Right cardiac atrium (tissue), 5 donors: ENCODE measurements around the gene ERLEC1. TPM values are rescaled to one million over a fixed set of nuclear protein-coding genes. Genes with fewer than 3 reads are reported as not detected.
A peak's percentile ranks its signal among the peaks of the same experiment; 100 is the strongest.

Experiments used
- ATAC-seq, 2 donors: fragments of 200-7000 bp; cut with Tn5 transposase; one replicate each; pipeline versions ENCODE4 v1.8.0 to v1.9.1; 2020; ENCODE audit warnings: moderate library complexity in 2 of 2, mild to moderate bottlenecking in 1 of 2
- DNase-seq, 3 donors: peaks; one replicate each; pipeline ENCODE4 v3.0.0-alpha.2; 2020
- H3K27ac ChIP-seq: one replicate; pipeline ENCODE4 v1.5.1; 2013; ENCODE audit warnings: mild to moderate bottlenecking, low read length, control low read depth, moderate library complexity
- H3K27me3 ChIP-seq: one replicate; pipeline ENCODE4 v1.6.1; 2013; ENCODE audit not compliant: control insufficient read depth, insufficient read depth
- H3K4me1 ChIP-seq: one replicate; pipeline ENCODE4 v1.6.1; 2013; ENCODE audit warnings: low read length; ENCODE audit not compliant: control insufficient read depth, insufficient read depth
- H3K4me3 ChIP-seq: one replicate; pipeline ENCODE4 v1.5.1; 2013; ENCODE audit warnings: low read length, control low read depth
- H3K9me3 ChIP-seq: one replicate; pipeline ENCODE4 v1.6.1; 2013; ENCODE audit warnings: low read length; ENCODE audit not compliant: control insufficient read depth
- WGBS: extraction: QIAGEN DNeasy Blood & Tissue Kit; methylation state at CpG from one replicate; pipeline ENCODE4 v1.1.7; 2013; 5-methylcytosine and 5-hydroxymethylcytosine counted together
- intact Hi-C, 4 donors: fragments of 100-400 bp; cut with DNase I; formaldehyde crosslinking; loops; one replicate each; pipeline versions ENCODE4 v1.11.0 to v1.14.0; 2022 to 2023
- long read RNA-seq, 4 donors: library from polyadenylated mRNA; unstranded; transcript quantifications; one replicate each; pipeline ENCODE4 v2.0.0, GENCODE V29; 2020 to 2021
- polyA plus RNA-seq: library from polyadenylated mRNA; stranded (reverse); fragments of 200-250 nt; gene quantifications from one replicate; pipeline ENCODE4 v1.2.3, GENCODE V29; 2013
- total RNA-seq, 4 donors: library from RNA; stranded (reverse); fragmentation: NEBNext Ultra II Directional; extraction: Animal tissue kit (Norgen Biotek cat#: 25700); gene quantifications; one replicate each; pipeline ENCODE4 v1.2.1, GENCODE V29; 2021
- donor health status: healthy with polysubstance abuse.
- donor health status: DM: no; HTN: yes; CAD: no.
- donor health status: DM: no; HTN: no; CAD: no.
- donor health status: DM: no; HTN: yes; CAD: no; lungs with severe emphysema.
- donor health status: DM: yes; HTN: yes; CAD: no.

The ERLEC1 gene
- total RNA-seq (10 to 100 TPM; 39.7 to 45.8 (median 40.5) TPM), polyA plus RNA-seq (29.1 TPM)
- long read RNA-seq, donor 1, transcript ERLEC1-202 (13 exons, 2,271 nt) = minor isoform, 15 of 157 reads
- long read RNA-seq, donor 1, transcript ERLEC1-201 (14 exons, 2,433 nt) = major isoform, 115 of 157 reads
- long read RNA-seq, donor 1, partial matches to known transcripts = 12 of 157 reads
- long read RNA-seq, donor 1, other reads (novel, unspliced or antisense) = 14 of 157 reads
- long read RNA-seq, donor 2, transcript ERLEC1-202 (13 exons, 2,271 nt) = minor isoform, 13 of 72 reads
- long read RNA-seq, donor 2, transcript ERLEC1-201 (14 exons, 2,433 nt) = major isoform, 50 of 72 reads
- long read RNA-seq, donor 2, partial matches to known transcripts = 3 of 72 reads
- long read RNA-seq, donor 2, other reads (novel, unspliced or antisense) = 5 of 72 reads
- long read RNA-seq, donor 3, transcript ERLEC1-202 (13 exons, 2,271 nt) = minor isoform, 29 of 357 reads
- long read RNA-seq, donor 3, transcript ERLEC1-201 (14 exons, 2,433 nt) = major isoform, 286 of 357 reads
- long read RNA-seq, donor 3, partial matches to known transcripts = 18 of 357 reads
- long read RNA-seq, donor 3, other reads (novel, unspliced or antisense) = 23 of 357 reads
- long read RNA-seq, donor 4, transcript ERLEC1-202 (13 exons, 2,271 nt) = minor isoform, 9 of 79 reads
- long read RNA-seq, donor 4, transcript ERLEC1-201 (14 exons, 2,433 nt) = major isoform, 65 of 79 reads
- long read RNA-seq, donor 4, partial matches to known transcripts = 3 of 79 reads
- long read RNA-seq, donor 4, other reads (novel, unspliced or antisense) = 2 of 79 reads

GRCh38 chr2:53786705-53787613 lies at the start of gene ERLEC1, which contains the start of gene ASB3:
TSS of gene ERLEC1 (plus strand) at chr2:53787044. CDS start at chr2:53787211, 167 bp downstream.
TSS of gene ASB3 (minus strand) at chr2:53786953. CDS start at chr2:53765572, 21,381 bp downstream.
- no peaks in the 10 kb centered on the region for H3K27me3 ChIP-seq
- H3K9me3 ChIP-seq = no peaks in the 10 kb centered on the region
- H3K4me3 ChIP-seq = peak within 1 kb of the TSS; percentile 91
- under 1% methylated on average over 77 of the region's 77 CpGs for WGBS
- peak within 1 kb of the TSS; percentile 85 for H3K27ac ChIP-seq
- ATAC-seq (peak; percentile 98), DNase-seq (peak; percentile 91 to 96 (median 96))
- intact Hi-C loops = no loop called here
- peaks cover 1% of the 10 kb centered on the region for H3K4me1 ChIP-seq

GRCh38 chr2:53737091-53737490 lies 49.8 kb upstream of the ERLEC1 start:
- Histone ChIP-seq H3K4me3 (no peak overlapping the region), H3K9me3 (no peaks in the 10 kb centered on the region), H3K27me3 (no peaks in the 10 kb centered on the region), H3K27ac (no peak overlapping the region), H3K4me1 (no peaks in the 10 kb centered on the region)
- intact Hi-C loops = no loop called here
- no peak for DNase-seq
- WGBS = 96% methylated on average over 5 of the region's 5 CpGs
- no peak for ATAC-seq

- DNase-seq (no peak), ATAC-seq (no peak)
- H3K27me3 ChIP-seq = no peaks in the 10 kb centered on the region
- intact Hi-C loops = no loop called here
- H3K4me3 ChIP-seq = no peak overlapping the region
- 79% methylated on average over 1 of the region's 1 CpG for WGBS
- H3K9me3 ChIP-seq = no peaks in the 10 kb centered on the region
- no peak overlapping the region for H3K27ac ChIP-seq
- H3K4me1 ChIP-seq = no peaks in the 10 kb centered on the region
These were observed 47.8 kb upstream of the ERLEC1 start for GRCh38 chr2:53739032-53739431.

GRCh38 chr2:53740170-53740569 lies 46.7 kb upstream of the ERLEC1 start:
- ATAC-seq = no peak
- Histone ChIP-seq H3K4me1 (no peaks in the 10 kb centered on the region), H3K27ac (no peak overlapping the region), H3K9me3 (no peaks in the 10 kb centered on the region), H3K4me3 (no peak overlapping the region), H3K27me3 (no peaks in the 10 kb centered on the region)
- intact Hi-C loops = no loop called here
- DNase-seq = no peak

- Histone ChIP-seq H3K4me3 (no peak overlapping the region), H3K27me3 (no peaks in the 10 kb centered on the region), H3K9me3 (no peaks in the 10 kb centered on the region), H3K27ac (no peak overlapping the region), H3K4me1 (no peaks in the 10 kb centered on the region)
- WGBS = 90% methylated on average over 2 of the region's 2 CpGs
- intact Hi-C loops = no loop called here
- DNase-seq = no peak
- ATAC-seq = no peak
These were observed 42.3 kb upstream of the ERLEC1 start for GRCh38 chr2:53744395-53745065.

- Histone ChIP-seq H3K27ac (no peak overlapping the region), H3K9me3 (no peaks in the 10 kb centered on the region), H3K4me1 (no peaks in the 10 kb centered on the region), H3K4me3 (no peak overlapping the region), H3K27me3 (no peaks in the 10 kb centered on the region)
- WGBS = 52% methylated on average over 4 of the region's 4 CpGs
- intact Hi-C loops = no loop called here
- DNase-seq (no peak), ATAC-seq (no peak)
These were observed 36.6 kb upstream of the ERLEC1 start for GRCh38 chr2:53750041-53750768.

- no peak overlapping the region for H3K27ac ChIP-seq
- H3K4me1 ChIP-seq = no peaks in the 10 kb centered on the region
- no peak for ATAC-seq
- no peaks in the 10 kb centered on the region for H3K9me3 ChIP-seq
- no peak for DNase-seq
- H3K27me3 ChIP-seq = no peaks in the 10 kb centered on the region
- intact Hi-C loops = no loop called here
- no peak overlapping the region for H3K4me3 ChIP-seq
- WGBS = 89% methylated on average over 1 of the region's 1 CpG
These were observed 35.1 kb upstream of the ERLEC1 start for GRCh38 chr2:53751728-53752127.

- Histone ChIP-seq H3K4me3 (no peak overlapping the region), H3K27ac (no peak overlapping the region), H3K9me3 (no peaks in the 10 kb centered on the region), H3K27me3 (no peaks in the 10 kb centered on the region), H3K4me1 (no peaks in the 10 kb centered on the region)
- ATAC-seq (no peak), DNase-seq (no peak)
- 95% methylated on average over 4 of the region's 4 CpGs for WGBS
- intact Hi-C loops = no loop called here
These were observed 34.5 kb upstream of the ERLEC1 start for GRCh38 chr2:53752385-53752784.

GRCh38 chr2:53753041-53753440 lies 33.8 kb upstream of the ERLEC1 start:
- intact Hi-C loops = no loop called here
- no peak overlapping the region for H3K27ac ChIP-seq
- no peak for ATAC-seq
- no peaks in the 10 kb centered on the region for H3K9me3 ChIP-seq
- H3K4me1 ChIP-seq = no peaks in the 10 kb centered on the region
- H3K27me3 ChIP-seq = no peaks in the 10 kb centered on the region
- no peak for DNase-seq
- H3K4me3 ChIP-seq = no peak overlapping the region

- DNase-seq = peak; percentile 63 to 84 (median 69)
- intact Hi-C loops = no loop called here
- Histone ChIP-seq H3K4me3 (no peak overlapping the region), H3K27me3 (no peaks in the 10 kb centered on the region), H3K4me1 (peaks cover 1% of the 10 kb centered on the region), H3K9me3 (no peaks in the 10 kb centered on the region), H3K27ac (no peak overlapping the region)
- ATAC-seq = peak in 1 of 2 donors; percentile 40
- 56% methylated on average over 2 of the region's 2 CpGs for WGBS
These were observed 31.7 kb upstream of the ERLEC1 start for GRCh38 chr2:53755121-53755520.
